ENCODE measurements around the gene CASKIN1.

The CASKIN1 gene

GRCh38 chr16:2199621-2200139, 3.3 kb upstream of the CASKIN1 start:
- no peak for TF ChIP-seq FOXM1 (IDR thresholded peaks at IDR 0.05; ENCODE audit: borderline replicate concordance, low read depth)

- TF ChIP-seq TEAD4 (IDR thresholded peaks at IDR 0.05) = no peak
- no peak for TF ChIP-seq EGR1 (IDR thresholded peaks at IDR 0.05)
- no peak for TF ChIP-seq YY1 (IDR thresholded peaks at IDR 0.05; ENCODE audit: low read depth)
- no peak for TF ChIP-seq MAX (IDR thresholded peaks at IDR 0.05)
- TF ChIP-seq RAD21 (IDR thresholded peaks at IDR 0.05; ENCODE audit: low read depth) = no peak
- TF ChIP-seq CREB1 (IDR thresholded peaks at IDR 0.05; ENCODE audit: low read depth) = no peak
- TF ChIP-seq FOXM1 (IDR thresholded peaks at IDR 0.05; ENCODE audit: borderline replicate concordance, low read depth) = no peak
- no peak for TF ChIP-seq ZBTB7A (IDR thresholded peaks at IDR 0.05; ENCODE audit: low read depth)
- no peak for TF ChIP-seq REST (IDR thresholded peaks at IDR 0.05; ENCODE audit: low read depth)
- no peak for TF ChIP-seq EP300 (IDR thresholded peaks at IDR 0.05; ENCODE audit: borderline replicate concordance)
- no peak for TF ChIP-seq USF1 (IDR thresholded peaks at IDR 0.05)
- no peak for TF ChIP-seq NFIC (IDR thresholded peaks at IDR 0.05)
- no peak for TF ChIP-seq TAF1 (IDR thresholded peaks at IDR 0.05; ENCODE audit: low read depth)
Observed at GRCh38 chr16:2199095-2199494, 2.7 kb upstream of the CASKIN1 start.

- TF ChIP-seq TAF1 (IDR thresholded peaks at IDR 0.05; ENCODE audit: low read depth) (no peak), USF1 (IDR thresholded peaks at IDR 0.05) (no peak), REST (IDR thresholded peaks at IDR 0.05; ENCODE audit: low read depth) (no peak), CREB1 (IDR thresholded peaks at IDR 0.05; ENCODE audit: low read depth) (no peak), RAD21 (IDR thresholded peaks at IDR 0.05; ENCODE audit: low read depth) (no peak), TCF12 (IDR thresholded peaks at IDR 0.05; ENCODE audit: low read depth) (no peak), YY1 (IDR thresholded peaks at IDR 0.05; ENCODE audit: low read depth) (no peak)
Observed at GRCh38 chr16:2198283-2198682, 1.9 kb upstream of the CASKIN1 start.

GRCh38 chr16:2197765-2198164, 1.4 kb upstream of the CASKIN1 start:
- TF ChIP-seq TAF1 (IDR thresholded peaks at IDR 0.05; ENCODE audit: low read depth) = no peak
- no peak for TF ChIP-seq NFIC (IDR thresholded peaks at IDR 0.05)
- TF ChIP-seq CEBPB (IDR thresholded peaks at IDR 0.05) = no peak
- no peak for TF ChIP-seq TEAD4 (IDR thresholded peaks at IDR 0.05)
- no peak for TF ChIP-seq USF1 (IDR thresholded peaks at IDR 0.05)
- no peak for TF ChIP-seq MAX (IDR thresholded peaks at IDR 0.05)
- no peak for TF ChIP-seq RAD21 (IDR thresholded peaks at IDR 0.05; ENCODE audit: low read depth)
- no peak for TF ChIP-seq REST (IDR thresholded peaks at IDR 0.05; ENCODE audit: low read depth)
- no peak for TF ChIP-seq EP300 (IDR thresholded peaks at IDR 0.05; ENCODE audit: borderline replicate concordance)
- no peak for TF ChIP-seq YY1 (IDR thresholded peaks at IDR 0.05; ENCODE audit: low read depth)
- no peak for TF ChIP-seq EGR1 (IDR thresholded peaks at IDR 0.05)
- TF ChIP-seq TCF12 (IDR thresholded peaks at IDR 0.05; ENCODE audit: low read depth) = no peak
- no peak for TF ChIP-seq FOXM1 (IDR thresholded peaks at IDR 0.05; ENCODE audit: borderline replicate concordance, low read depth)
- TF ChIP-seq CREB1 (IDR thresholded peaks at IDR 0.05; ENCODE audit: low read depth) = no peak
- TF ChIP-seq ZBTB7A (IDR thresholded peaks at IDR 0.05; ENCODE audit: low read depth) = no peak

Data from Ishikawa (cell line).